HFFc6 (cell line): ENCODE data around the gene KRT38. TPM values are rescaled to one million over a fixed set of nuclear protein-coding genes. Genes with fewer than 3 reads are reported as not detected.
A peak's percentile ranks its signal among the peaks of the same experiment; 100 is the strongest.

Source experiments
- DNase-seq: peaks from one replicate; pipeline ENCODE4 v3.0.0-alpha.2; 2018
- H3K27ac Mint-ChIP-seq: 2 replicates; pipeline ENCODE4 v1.8.0; 2020; ENCODE audit warnings: mild to moderate bottlenecking, mixed read lengths
- H3K27me3 Mint-ChIP-seq: 2 replicates; pipeline ENCODE4 v1.8.0; 2021; ENCODE audit warnings: mild to moderate bottlenecking, moderate library complexity, mixed read lengths; ENCODE audit not compliant: insufficient read depth
- H3K36me3 Mint-ChIP-seq: 2 replicates; pipeline ENCODE4 v1.8.0; 2021; ENCODE audit warnings: low read depth, mixed read lengths
- H3K4me1 Mint-ChIP-seq: 2 replicates; pipeline ENCODE4 v1.8.0; 2020; ENCODE audit warnings: low read depth, mixed read lengths
- H3K4me3 Mint-ChIP-seq: 2 replicates; pipeline ENCODE4 v1.8.0; 2020; ENCODE audit warnings: mild to moderate bottlenecking, moderate library complexity, mixed read lengths
- H3K9me3 Mint-ChIP-seq: 2 replicates; pipeline ENCODE4 v1.8.0; 2020; ENCODE audit warnings: mild to moderate bottlenecking, mixed read lengths
- CTCF ChIP-seq: fragments of 200-600 bp; sonication (generic); IDR thresholded peaks from 2 replicates; pipeline ENCODE4 v1.5.0; 2021; ENCODE audit warnings: antibody characterized with exemption, mild to moderate bottlenecking
- total RNA-seq, 6 experiments: library from RNA; stranded (reverse); fragmentation: NEBNext Ultra II Directional; extraction: Animal tissue kit (Norgen Biotek cat#: 25700); gene quantifications; 2 replicates in 1 of 6; 3 replicates in 5 of 6; pipeline ENCODE4 v1.2.3, GENCODE V29; 2021

Gene KRT38
- total RNA-seq, 6 experiments from 2014 or later = 0.25 to 0.62 (median 0.43) TPM

- H3K27me3 Mint-ChIP-seq = peaks cover 11% of the 10 kb centered on the region
- no peak for DNase-seq
Measured at GRCh38 chr17:41457676-41458075, 16.9 kb upstream of the KRT38 start.

GRCh38 chr17:41456204-41456603 is 15.4 kb upstream of the KRT38 start:
- peak; percentile 30 for TF ChIP-seq CTCF
- H3K4me1 Mint-ChIP-seq = peaks cover 38% of the 10 kb centered on the region
- peaks cover 17% of the 10 kb centered on the region for H3K9me3 Mint-ChIP-seq
- no peak overlapping the region for H3K4me3 Mint-ChIP-seq
- H3K27ac Mint-ChIP-seq = no peak overlapping the region
- H3K36me3 Mint-ChIP-seq = peaks cover 21% of the 10 kb centered on the region
- H3K27me3 Mint-ChIP-seq = peaks cover 10% of the 10 kb centered on the region
- no peak for DNase-seq

More at GRCh38 chr17:41457676-41458075, 16.9 kb upstream of the KRT38 start:
- Mint-ChIP-seq H3K36me3 (peaks cover 9% of the 10 kb centered on the region), H3K9me3 (peaks cover 4% of the 10 kb centered on the region; the same call in 1 of the 2 replicates), H3K4me3 (no peak overlapping the region), H3K4me1 (peaks cover 24% of the 10 kb centered on the region), H3K27ac (no peak overlapping the region)
- no peak for TF ChIP-seq CTCF

- no peak overlapping the region for H3K4me3 Mint-ChIP-seq
- peaks cover 17% of the 10 kb centered on the region for H3K9me3 Mint-ChIP-seq
- peak overlapping the region; percentile 19; the same call in 1 of the 2 replicates for H3K27ac Mint-ChIP-seq
- peak; percentile 26 for DNase-seq
- peaks cover 30% of the 10 kb centered on the region for H3K36me3 Mint-ChIP-seq
- no peak for TF ChIP-seq CTCF
- H3K4me1 Mint-ChIP-seq = peaks cover 47% of the 10 kb centered on the region
- H3K27me3 Mint-ChIP-seq = peaks cover 10% of the 10 kb centered on the region
Measured at GRCh38 chr17:41455236-41455635, 14.5 kb upstream of the KRT38 start.

GRCh38 chr17:41453066-41453465 is 12.3 kb upstream of the KRT38 start:
- peaks cover 61% of the 10 kb centered on the region for H3K4me1 Mint-ChIP-seq

GRCh38 chr17:41452281-41452680 is 11.5 kb upstream of the KRT38 start:
- peaks cover 4% of the 10 kb centered on the region for H3K27me3 Mint-ChIP-seq
- peaks cover 17% of the 10 kb centered on the region for H3K9me3 Mint-ChIP-seq
- DNase-seq = no peak
- H3K4me3 Mint-ChIP-seq = no peak overlapping the region
- peak overlapping the region; percentile 11; the same call in 1 of the 2 replicates for H3K27ac Mint-ChIP-seq
- peaks cover 68% of the 10 kb centered on the region for H3K4me1 Mint-ChIP-seq
- H3K36me3 Mint-ChIP-seq = peaks cover 32% of the 10 kb centered on the region
- TF ChIP-seq CTCF = no peak

More at GRCh38 chr17:41453066-41453465, 12.3 kb upstream of the KRT38 start:
- no peak for TF ChIP-seq CTCF
- peaks cover 17% of the 10 kb centered on the region for H3K9me3 Mint-ChIP-seq
- H3K4me3 Mint-ChIP-seq = no peak overlapping the region
- DNase-seq = no peak
- no peak overlapping the region for H3K27ac Mint-ChIP-seq
- H3K27me3 Mint-ChIP-seq = peaks cover 7% of the 10 kb centered on the region
- H3K36me3 Mint-ChIP-seq = peaks cover 32% of the 10 kb centered on the region
